Muscle of leg (tissue), 11 donors: Measurements from ENCODE around the gene ETV4. TPM values are rescaled to one million over a fixed set of nuclear protein-coding genes. Genes with fewer than 3 reads are reported as not detected.

Source experiments
- DNase-seq: peaks from one replicate; pipeline ENCODE4 v3.0.0; 2013
- H3K27ac ChIP-seq: one replicate; pipeline ENCODE4 v1.5.1; 2013; ENCODE audit warnings: mild to moderate bottlenecking, low read length, control low read depth
- H3K27me3 ChIP-seq: one replicate; pipeline ENCODE4 v1.6.1; 2013; ENCODE audit warnings: low read length; ENCODE audit not compliant: control insufficient read depth, insufficient read depth
- H3K36me3 ChIP-seq: one replicate; pipeline ENCODE4 v1.6.1; 2013; ENCODE audit warnings: low read length; ENCODE audit not compliant: control insufficient read depth, insufficient read depth
- H3K4me1 ChIP-seq: one replicate; pipeline ENCODE4 v1.6.1; 2013; ENCODE audit warnings: low read length; ENCODE audit not compliant: control insufficient read depth, insufficient read depth
- H3K4me3 ChIP-seq: one replicate; pipeline ENCODE4 v1.5.1; 2013; ENCODE audit warnings: low read length, control low read depth
- H3K9me3 ChIP-seq: replicated peaks from 2 replicates; pipeline ENCODE4 v1.6.1; 2013; ENCODE audit warnings: low read depth, low read length; ENCODE audit not compliant: control insufficient read depth
- WGBS: methylation state at CpG from one replicate; pipeline ENCODE4 v1.1.5; 2013; ENCODE audit warnings: missing lambda C conversion rate; ENCODE audit not compliant: insufficient coverage; 5-methylcytosine and 5-hydroxymethylcytosine counted together
- polyA plus RNA-seq, 8 donors: library from polyadenylated mRNA; unstranded; fragments of 120-200 nt; gene quantifications; one replicate each; pipeline versions ENCODE4 v1.2.1 to v1.2.3, GENCODE V29; 2013; ENCODE audit warnings: inconsistent platforms in 1 of 8, low replicate concordance in 1 of 8; ENCODE audit not compliant: insufficient read length in 8 of 8, insufficient read depth in 1 of 8
- total RNA-seq: library from RNA; stranded (reverse); fragments of 120-200 nt; gene quantifications from one replicate; pipeline ENCODE4 v1.2.4, GENCODE V29; 2013

Gene ETV4
- total and polyA plus RNA-seq, 9 donors: 4.0 to 10.0 (median 6.4) TPM

- H3K4me1 ChIP-seq: peaks cover 19% of the 10 kb centered on the region
- DNase-seq: no peak
- H3K9me3 ChIP-seq: no peaks in the 10 kb centered on the region
- H3K4me3 ChIP-seq: no peak overlapping the region
- 29% methylated on average over 6 of the region's 7 CpGs for WGBS
- no peak overlapping the region for H3K27ac ChIP-seq
- no peaks in the 10 kb centered on the region for H3K36me3 ChIP-seq
- peaks cover 4% of the 10 kb centered on the region for H3K27me3 ChIP-seq
These were observed 27.6 kb upstream of the ETV4 start for GRCh38 chr17:43573579-43574321.

DNA sequence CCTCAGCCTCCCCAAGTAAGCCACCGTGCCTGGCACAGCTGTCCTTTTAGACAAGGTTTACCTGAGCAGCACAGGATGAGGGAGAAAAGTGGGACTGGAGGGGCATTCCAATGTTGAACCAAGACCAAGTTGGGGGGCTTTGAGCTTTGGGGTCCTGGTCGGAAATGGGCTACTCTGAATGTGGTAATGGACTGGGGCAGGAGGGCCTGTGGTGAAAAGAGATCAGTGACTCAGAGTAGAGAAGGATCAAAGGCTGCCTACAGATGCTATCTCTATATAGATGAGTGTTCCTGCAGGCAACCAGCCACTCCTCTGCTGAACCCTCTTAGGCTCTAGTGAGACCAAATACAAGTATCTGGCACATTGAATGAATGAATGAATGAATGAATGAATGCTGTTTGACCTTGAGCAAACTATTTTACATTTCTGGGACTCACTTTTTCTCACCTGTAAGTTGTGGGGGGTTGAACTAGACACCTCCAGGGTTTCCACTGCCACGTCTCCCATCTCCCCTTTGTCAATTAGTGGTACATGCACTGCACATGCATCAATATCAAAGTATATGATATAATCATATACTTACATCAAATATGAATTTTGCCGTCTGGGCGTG is 26.3 kb upstream of the ETV4 start:
- peaks cover 4% of the 10 kb centered on the region for H3K27me3 ChIP-seq
- no peak overlapping the region for H3K27ac ChIP-seq
- peaks cover 6% of the 10 kb centered on the region for H3K4me1 ChIP-seq
- H3K36me3 ChIP-seq: no peaks in the 10 kb centered on the region
- H3K9me3 ChIP-seq: no peaks in the 10 kb centered on the region
- no peak overlapping the region for H3K4me3 ChIP-seq
- DNase-seq: no peak
- 81% methylated on average over 3 of the region's 5 CpGs for WGBS

DNA sequence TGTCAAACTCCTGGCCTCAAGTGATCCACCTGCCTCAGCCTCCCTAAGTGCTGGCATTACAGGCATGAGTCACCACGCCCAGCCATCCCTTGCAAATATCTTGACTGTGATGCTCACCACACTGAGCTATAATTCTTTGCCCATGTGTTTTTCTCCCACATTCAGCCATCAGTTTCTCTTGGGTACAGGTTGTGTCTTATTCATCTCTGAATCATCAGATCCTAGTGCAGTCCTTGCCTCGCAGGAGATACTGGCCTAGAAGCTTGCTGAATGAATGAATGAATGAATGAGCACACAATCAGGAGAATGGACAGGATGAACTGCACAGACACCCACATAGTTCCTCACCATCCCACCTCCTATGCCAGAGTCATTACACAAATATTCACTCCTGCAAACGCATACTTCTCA is 24.4 kb upstream of the ETV4 start:
- H3K36me3 ChIP-seq: no peaks in the 10 kb centered on the region
- H3K4me3 ChIP-seq: no peak overlapping the region
- peaks cover 4% of the 10 kb centered on the region for H3K27me3 ChIP-seq
- H3K4me1 ChIP-seq: no peaks in the 10 kb centered on the region
- DNase-seq: no peak
- 80% methylated on average over 1 of the region's 3 CpGs for WGBS
- H3K9me3 ChIP-seq: no peaks in the 10 kb centered on the region
- no peak overlapping the region for H3K27ac ChIP-seq

GRCh38 chr17:43568506-43569082 is 22.5 kb upstream of the ETV4 start:
- no peak overlapping the region for H3K4me3 ChIP-seq
- H3K4me1 ChIP-seq: no peaks in the 10 kb centered on the region
- H3K36me3 ChIP-seq: no peaks in the 10 kb centered on the region
- peaks cover 4% of the 10 kb centered on the region for H3K27me3 ChIP-seq
- H3K9me3 ChIP-seq: no peaks in the 10 kb centered on the region
- DNase-seq: no peak
- no peak overlapping the region for H3K27ac ChIP-seq
- 94% methylated on average over 3 of the region's 5 CpGs for WGBS

DNA sequence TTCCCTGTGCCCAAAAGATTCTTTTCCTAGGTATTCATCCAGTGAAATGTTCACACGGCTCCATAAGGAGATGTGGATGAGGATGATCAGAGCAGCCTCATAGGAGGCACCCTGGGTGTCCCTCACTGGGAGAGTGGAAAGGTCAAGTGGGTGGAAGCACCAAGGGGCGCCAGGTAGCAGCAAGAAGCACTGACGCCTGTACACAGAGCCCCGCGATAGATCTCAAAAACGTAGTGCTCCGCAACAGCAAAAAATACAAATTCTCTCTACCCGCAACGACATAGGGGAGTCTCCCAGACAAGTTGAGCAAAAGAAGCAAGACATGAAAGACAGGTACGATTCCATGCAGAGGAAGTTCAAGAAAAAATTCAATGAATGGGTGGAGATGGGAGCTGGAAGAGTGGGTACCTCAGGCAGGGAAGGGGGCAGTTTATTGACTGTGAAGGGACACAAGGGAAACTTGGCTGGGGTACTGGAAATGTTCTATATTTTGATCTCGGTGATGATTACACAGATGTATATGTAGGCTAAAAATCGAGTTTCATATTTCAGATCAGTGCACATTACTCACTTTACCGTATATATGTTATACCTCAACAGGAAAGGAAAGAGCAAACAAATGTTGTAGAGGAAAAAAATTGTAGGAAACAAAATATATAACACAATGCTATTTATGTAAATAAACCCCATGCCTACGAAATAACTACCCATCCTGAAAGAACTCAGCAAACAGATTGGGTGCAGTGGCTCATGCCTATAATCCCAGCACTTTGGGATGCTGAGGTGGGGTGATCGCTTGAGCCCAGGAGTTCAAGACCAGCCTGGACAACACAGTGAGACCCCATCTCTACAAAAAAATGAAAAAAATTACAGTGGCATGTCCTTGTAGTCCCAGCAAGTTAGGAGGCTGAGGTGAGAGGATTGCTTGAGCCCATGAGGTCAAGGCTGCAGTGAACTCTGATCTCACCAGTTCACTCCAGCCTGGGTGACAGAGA is 17.8 kb upstream of the ETV4 start:
- Histone ChIP-seq H3K36me3 (no peaks in the 10 kb centered on the region), H3K4me3 (no peak overlapping the region), H3K9me3 (no peaks in the 10 kb centered on the region), H3K27me3 (peaks cover 12% of the 10 kb centered on the region), H3K4me1 (peaks cover 8% of the 10 kb centered on the region), H3K27ac (no peak overlapping the region)
- 59% methylated on average over 4 of the region's 15 CpGs for WGBS
- no peak for DNase-seq

DNA sequence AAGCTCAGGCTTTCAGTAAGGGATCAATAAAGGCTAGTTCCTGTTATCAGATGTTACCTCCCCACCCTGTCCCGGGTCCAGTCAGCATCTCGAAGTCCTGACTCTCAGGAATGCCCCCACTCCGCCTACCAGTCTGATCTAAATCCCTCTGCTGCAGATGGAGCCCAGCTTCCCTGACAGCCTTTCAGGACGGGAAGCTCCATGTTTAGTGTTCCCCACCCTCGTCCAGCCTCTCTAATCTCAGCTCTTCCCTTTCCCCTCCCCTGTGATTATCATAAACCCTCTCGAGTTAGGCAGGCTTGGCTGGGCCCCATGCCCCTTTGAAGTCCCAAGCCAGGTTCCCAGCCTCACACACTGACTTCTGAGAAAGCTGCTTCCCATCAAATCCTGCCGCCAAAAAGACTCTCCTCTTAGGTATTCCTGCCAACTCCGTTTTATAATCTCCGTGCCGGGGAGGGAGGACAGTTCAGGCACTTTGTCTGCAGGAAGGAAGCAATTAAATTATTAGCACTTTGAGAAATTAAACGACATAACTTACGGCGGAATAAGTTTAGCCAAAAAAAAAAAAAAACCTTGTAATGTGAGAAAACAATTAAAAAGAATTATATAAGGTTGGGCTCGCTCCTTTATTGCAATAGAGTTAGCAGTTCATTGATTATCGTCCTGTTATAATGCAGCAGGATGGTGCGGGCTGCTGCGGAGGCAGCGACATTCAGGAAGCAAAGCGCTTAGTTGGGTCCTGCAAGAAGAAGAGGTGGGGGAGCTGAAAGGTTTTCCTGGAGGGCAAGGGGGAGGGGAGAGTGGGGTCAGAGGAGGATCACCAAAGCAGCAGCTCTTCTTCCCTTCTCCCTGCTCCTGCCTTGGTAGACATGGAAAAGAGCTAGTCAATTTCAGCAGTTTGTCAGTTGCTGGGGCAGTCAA is 16.8 kb upstream of the ETV4 start:
- 13% methylated on average over 11 of the region's 19 CpGs for WGBS
- H3K27ac ChIP-seq: no peak overlapping the region
- DNase-seq: peak; percentile 57
- no peaks in the 10 kb centered on the region for H3K36me3 ChIP-seq
- H3K4me1 ChIP-seq: peaks cover 8% of the 10 kb centered on the region
- H3K9me3 ChIP-seq: no peaks in the 10 kb centered on the region
- no peak overlapping the region for H3K4me3 ChIP-seq
- peaks cover 12% of the 10 kb centered on the region for H3K27me3 ChIP-seq

DNA sequence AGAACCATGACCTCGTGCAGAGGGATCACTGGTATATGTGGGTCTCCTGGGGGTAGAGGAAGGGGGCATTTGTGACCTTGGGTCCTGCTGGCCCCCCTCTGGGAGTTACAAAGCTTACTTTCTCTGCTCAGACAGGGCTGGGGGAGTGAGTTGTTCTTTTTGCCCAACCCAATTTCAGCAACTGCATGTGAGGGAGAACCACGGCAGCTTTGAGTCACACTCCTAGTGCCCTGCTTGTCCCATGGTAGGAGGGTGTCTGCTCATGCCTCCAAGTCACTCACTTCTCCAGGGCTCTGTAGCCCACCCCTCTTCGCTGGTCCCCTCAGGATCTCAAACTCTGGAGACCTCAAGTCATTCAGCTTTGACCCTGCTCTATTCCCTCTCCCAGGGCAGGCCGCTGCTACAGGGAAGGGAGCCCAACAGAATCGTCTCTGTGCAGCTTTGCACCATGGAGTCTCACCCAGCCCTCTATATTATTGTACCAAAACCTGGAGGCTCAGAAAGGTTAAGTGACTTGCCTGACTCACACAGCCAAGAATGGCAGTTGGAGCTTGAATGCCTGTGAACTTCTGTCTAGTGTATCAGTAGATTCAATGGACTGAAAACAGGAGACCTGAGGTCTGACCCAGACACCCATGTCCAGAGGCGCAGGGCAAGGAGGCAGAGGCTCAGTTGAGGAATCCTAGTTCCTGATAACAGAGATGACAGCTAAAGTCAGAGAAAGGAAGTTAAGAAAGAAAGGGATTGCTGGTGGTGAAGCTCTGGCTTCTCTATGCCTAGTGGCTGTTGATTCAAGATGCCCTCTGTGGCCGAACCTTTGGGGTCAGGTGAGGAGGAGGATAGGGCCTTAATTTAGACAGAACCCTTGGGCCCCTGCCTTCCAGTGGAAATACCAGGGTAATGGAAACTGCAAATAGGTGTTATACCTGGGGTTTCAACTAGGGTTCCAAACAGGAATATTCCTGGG is 14.6 kb upstream of the ETV4 start:
- peaks cover 8% of the 10 kb centered on the region for H3K4me1 ChIP-seq
- 78% methylated on average over 6 of the region's 7 CpGs for WGBS
- DNase-seq: no peak
- H3K4me3 ChIP-seq: no peak overlapping the region
- H3K27me3 ChIP-seq: peaks cover 12% of the 10 kb centered on the region
- no peak overlapping the region for H3K27ac ChIP-seq
- H3K9me3 ChIP-seq: no peaks in the 10 kb centered on the region
- no peaks in the 10 kb centered on the region for H3K36me3 ChIP-seq

DNA sequence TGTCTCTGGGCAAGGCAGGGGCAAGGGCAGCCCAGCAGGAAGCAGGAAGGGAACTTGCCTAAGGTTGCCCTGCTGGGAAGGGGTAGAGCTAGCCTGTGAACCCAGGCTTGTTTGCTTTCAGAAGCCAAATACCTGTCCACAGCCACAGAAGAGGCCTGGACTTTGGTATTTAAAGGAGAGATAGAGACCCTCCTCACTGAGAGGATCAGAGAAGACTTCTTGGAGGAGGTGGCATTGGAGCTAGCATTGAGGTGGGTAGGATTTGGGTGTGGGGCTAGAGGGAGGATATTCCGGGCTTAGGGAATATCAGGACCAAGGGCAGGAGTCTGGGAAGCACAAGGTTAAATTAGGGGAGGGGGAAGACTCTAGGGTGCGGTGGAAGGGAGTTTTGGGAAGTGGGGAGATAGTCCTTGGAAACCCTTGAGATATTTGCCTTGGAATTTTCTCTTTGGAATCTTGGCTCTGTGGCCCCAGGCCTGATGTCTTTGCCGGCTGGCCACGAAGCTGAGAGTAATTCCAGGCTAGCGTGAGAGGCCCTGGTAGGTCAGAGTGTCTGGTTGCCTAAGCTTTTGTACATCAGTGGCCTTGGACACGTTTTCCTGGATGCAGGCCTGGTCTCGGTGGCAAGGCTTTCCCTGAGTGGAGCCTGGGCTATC is 13.1 kb upstream of the ETV4 start:
- Histone ChIP-seq H3K9me3 (no peaks in the 10 kb centered on the region), H3K27ac (no peak overlapping the region), H3K36me3 (no peaks in the 10 kb centered on the region), H3K27me3 (peaks cover 17% of the 10 kb centered on the region), H3K4me1 (peaks cover 8% of the 10 kb centered on the region), H3K4me3 (no peak overlapping the region)
- WGBS: 37% methylated on average over 6 of the region's 7 CpGs
- DNase-seq: peak; percentile 83
